Endodermal cell (in vitro differentiated cells): Measurements from ENCODE around the gene HOXC12. TPM values are rescaled to one million over a fixed set of nuclear protein-coding genes. Genes with fewer than 3 reads are reported as not detected.
A peak's percentile ranks its signal among the peaks of the same experiment; 100 is the strongest.

Source experiments
- DNase-seq: peaks from one replicate; pipeline ENCODE4 v3.0.0-alpha.2; 2017
- H3K27ac ChIP-seq: 2 replicates; pipeline ENCODE4 v1.5.1; 2013; ENCODE audit warnings: mild to moderate bottlenecking, low read depth, low read length, moderate library complexity
- H3K27me3 ChIP-seq: 2 replicates; pipeline ENCODE4 v1.6.1; 2013; ENCODE audit warnings: mild to moderate bottlenecking, low read length, moderate library complexity; ENCODE audit not compliant: insufficient read depth, control insufficient read depth, poor library complexity, severe bottlenecking
- H3K36me3 ChIP-seq: 2 replicates; pipeline ENCODE4 v1.7.0; 2013; ENCODE audit warnings: mild to moderate bottlenecking, low read length, moderate library complexity; ENCODE audit not compliant: control insufficient read depth, insufficient read depth
- H3K4me1 ChIP-seq: one replicate; pipeline ENCODE4 v1.7.0; 2013; ENCODE audit warnings: low read length; ENCODE audit not compliant: control insufficient read depth, insufficient read depth
- H3K4me3 ChIP-seq: 2 replicates; pipeline ENCODE4 v1.5.1; 2013; ENCODE audit warnings: mild to moderate bottlenecking, low read length, moderate library complexity
- H3K9ac ChIP-seq: 2 replicates; pipeline ENCODE4 v1.6.1; 2013; ENCODE audit warnings: mild to moderate bottlenecking, low read length, moderate library complexity; ENCODE audit not compliant: poor library complexity, severe bottlenecking; ENCODE audit errors: extremely low read depth
- H3K9me3 ChIP-seq: 2 replicates; pipeline ENCODE4 v1.6.1; 2013; ENCODE audit warnings: mild to moderate bottlenecking, low read length, moderate library complexity; ENCODE audit not compliant: control insufficient read depth
- H3K27ac Mint-ChIP-seq: 2 replicates; pipeline ENCODE4 v1.8.0; 2020; ENCODE audit warnings: mixed read lengths
- H3K27me3 Mint-ChIP-seq: 2 replicates; pipeline ENCODE4 v1.8.0; 2021; ENCODE audit warnings: mild to moderate bottlenecking, mixed read lengths; ENCODE audit not compliant: insufficient read depth
- H3K36me3 Mint-ChIP-seq: 2 replicates; pipeline ENCODE4 v1.8.0; 2020; ENCODE audit warnings: low read depth, mixed read lengths
- H3K4me1 Mint-ChIP-seq: 2 replicates; pipeline ENCODE4 v1.8.0; 2020; ENCODE audit warnings: mixed read lengths
- H3K4me3 Mint-ChIP-seq: 2 replicates; pipeline ENCODE4 v1.8.0; 2020; ENCODE audit warnings: mild to moderate bottlenecking, moderate library complexity, mixed read lengths
- H3K9me3 Mint-ChIP-seq: 2 replicates; pipeline ENCODE4 v1.8.0; 2020; ENCODE audit warnings: mild to moderate bottlenecking, mixed read lengths
- CTCF ChIP-seq: fragments of 200-600 bp; sonication (generic); conservative IDR thresholded peaks from 2 replicates; pipeline ENCODE4 v1.5.0; 2021; ENCODE audit warnings: antibody characterized with exemption, mild to moderate bottlenecking
- WGBS, 2 experiments: methylation state at CpG; one replicate each; pipeline versions ENCODE4 v1.1.5 to v1.1.7; 2013; ENCODE audit warnings: missing lambda C conversion rate in 2 of 2, mixed read lengths in 1 of 2; ENCODE audit not compliant: insufficient coverage in 1 of 2, insufficient read length in 1 of 2; 5-methylcytosine and 5-hydroxymethylcytosine counted together
- total RNA-seq, 2 donors: library from RNA; stranded (reverse); fragmentation: NEBNext Ultra II Directional in 1 of 2; extraction: Animal tissue kit (Norgen Biotek cat#: 25700) in 1 of 2; gene quantifications; 2 replicates in 1 of 2; 3 replicates in 1 of 2; pipeline ENCODE4 v1.2.1, GENCODE V29; 2021

Gene HOXC12
- total RNA-seq, 2 donors from 2014 or later = not detected

- H3K9me3 ChIP-seq = peaks cover 11% of the 10 kb centered on the region
- Mint-ChIP-seq H3K4me3 (no peak overlapping the region), H3K36me3 (no peaks in the 10 kb centered on the region), H3K4me1 (peaks cover 7% of the 10 kb centered on the region), H3K9me3 (peaks cover 16% of the 10 kb centered on the region), H3K27me3 (peaks cover 100% of the 10 kb centered on the region), H3K27ac (no peak overlapping the region)
- WGBS, 2 experiments = 38 to 40% methylated on average over 4 to 7 of the region's 7 CpGs
- H3K4me1 ChIP-seq = no peaks in the 10 kb centered on the region
- H3K9ac ChIP-seq = no peak overlapping the region
- TF ChIP-seq CTCF = no peak
- no peak for DNase-seq
- H3K27ac ChIP-seq = no peak overlapping the region
- H3K36me3 ChIP-seq = no peaks in the 10 kb centered on the region
- H3K27me3 ChIP-seq = peaks cover 100% of the 10 kb centered on the region
- H3K4me3 ChIP-seq = no peak overlapping the region
Measured at GRCh38 chr12:53980104-53980801, 25.6 kb downstream of the HOXC12 start.

- H3K4me3 Mint-ChIP-seq = no peak overlapping the region
- WGBS, 2 experiments = 42 to 43% methylated on average over 12 to 15 of the region's 15 CpGs
- peaks cover 14% of the 10 kb centered on the region for H3K9me3 Mint-ChIP-seq
- H3K4me1 Mint-ChIP-seq = no peaks in the 10 kb centered on the region
- Histone ChIP-seq H3K27me3 (peaks cover 100% of the 10 kb centered on the region), H3K4me1 (no peaks in the 10 kb centered on the region), H3K4me3 (no peak overlapping the region), H3K27ac (no peak overlapping the region), H3K9ac (no peak overlapping the region), H3K9me3 (peaks cover 15% of the 10 kb centered on the region), H3K36me3 (no peaks in the 10 kb centered on the region)
- no peak for DNase-seq
- no peak overlapping the region for H3K27ac Mint-ChIP-seq
- TF ChIP-seq CTCF = no peak
- H3K36me3 Mint-ChIP-seq = no peaks in the 10 kb centered on the region
- peaks cover 100% of the 10 kb centered on the region for H3K27me3 Mint-ChIP-seq
Measured at GRCh38 chr12:53980802-53981496, 26.2 kb downstream of the HOXC12 start.

- H3K9ac ChIP-seq = no peak overlapping the region
- H3K4me1 Mint-ChIP-seq = no peaks in the 10 kb centered on the region
- no peak overlapping the region for H3K4me3 ChIP-seq
- peaks cover 16% of the 10 kb centered on the region for H3K9me3 Mint-ChIP-seq
- H3K4me3 Mint-ChIP-seq = no peak overlapping the region
- peaks cover 100% of the 10 kb centered on the region for H3K27me3 Mint-ChIP-seq
- H3K27me3 ChIP-seq = peaks cover 100% of the 10 kb centered on the region
- 15 to 16% methylated on average over 15 to 30 of the region's 30 CpGs for WGBS, 2 experiments
- H3K4me1 ChIP-seq = no peaks in the 10 kb centered on the region
- no peaks in the 10 kb centered on the region for H3K36me3 ChIP-seq
- H3K36me3 Mint-ChIP-seq = no peaks in the 10 kb centered on the region
- no peak for TF ChIP-seq CTCF
- DNase-seq = peak; percentile 68
- H3K9me3 ChIP-seq = peaks cover 8% of the 10 kb centered on the region
- no peak overlapping the region for H3K27ac ChIP-seq
- no peak overlapping the region for H3K27ac Mint-ChIP-seq
Measured at GRCh38 chr12:53981634-53982565, 27.2 kb downstream of the HOXC12 start.
